ENCODE results near the gene NELFCD. TPM values are rescaled to one million over a fixed set of nuclear protein-coding genes. Genes with fewer than 3 reads are reported as not detected.
"Not testable (repeated sequence)": the region's sequence is repeated elsewhere in the genome, so short reads cannot be mapped to it uniquely, and the experiment has no call there.

The NELFCD gene
- total RNA-seq, 4 donors from 2014 or later: 37.8 to 44.3 (median 40.9) TPM

GRCh38 chr20:58976061-58976730, 4.9 kb upstream of the NELFCD start:
- peaks cover 3 to 5% of the 10 kb centered on the region in 2 donors for H3K4me1 ChIP-seq
- DNase-seq: no peak

GRCh38 chr20:58978351-58979190, 2.5 kb upstream of the NELFCD start:
- intact Hi-C loops (cut with DNase I; ENCODE audit: low total_unique reads) (no loop called here), in situ Hi-C loops (cut with MboI; ENCODE audit: low sequenced_read_pairs in 4 of 4) (loop anchor here in 1 of 4 donors (25.0 kb wide), 1 partner anchor 91 kb away; no protein-coding TSS in a partner anchor)
- Histone ChIP-seq H3K9me3 (no peaks in the 10 kb centered on the region), H3K4me3 (no peak overlapping the region), H3K36me3 (no peaks in the 10 kb centered on the region), H3K27ac (no peak overlapping the region), H3K4me1 (peaks cover 14 to 20% of the 10 kb centered on the region in 2 donors), H3K27me3 (no peaks in the 10 kb centered on the region)
- no peak for TF ChIP-seq CTCF (IDR thresholded peaks at IDR 0.05 in 4 of 5, conservative IDR thresholded peaks at IDR 0.05 in 1 of 5)
- no peak for TF ChIP-seq POLR2A (IDR thresholded peaks at IDR 0.05)
- DNase-seq (no peak), ATAC-seq (no peak)

More at GRCh38 chr20:58976061-58976730, 4.9 kb upstream of the NELFCD start:
- TF ChIP-seq CTCF (IDR thresholded peaks at IDR 0.05 in 4 of 5, conservative IDR thresholded peaks at IDR 0.05 in 1 of 5) (no peak), POLR2A (IDR thresholded peaks at IDR 0.05) (no peak)
- Histone ChIP-seq H3K27ac (no peak overlapping the region), H3K36me3 (no peaks in the 10 kb centered on the region), H3K9me3 (no peaks in the 10 kb centered on the region), H3K4me3 (no peak overlapping the region), H3K27me3 (no peaks in the 10 kb centered on the region)
- no peak for ATAC-seq
- intact Hi-C loops (cut with DNase I; ENCODE audit: low total_unique reads) (no loop called here), in situ Hi-C loops (cut with MboI; ENCODE audit: low sequenced_read_pairs in 4 of 4) (loop anchor here in 1 of 4 donors (25.0 kb wide), 1 partner anchor 89 kb away; no protein-coding TSS in a partner anchor)

GRCh38 chr20:58981628-58982364, 740 bp downstream of the NELFCD start:
- peaks cover 32 to 38% of the 10 kb centered on the region in 2 donors for H3K4me1 ChIP-seq
- no peaks in the 10 kb centered on the region for H3K9me3 ChIP-seq
- peaks cover 0 to 7% of the 10 kb centered on the region in 2 donors for H3K36me3 ChIP-seq
- peak in 1 of 2 donors; percentile 12 for TF ChIP-seq POLR2A (IDR thresholded peaks at IDR 0.05)
- no peak for TF ChIP-seq CTCF (IDR thresholded peaks at IDR 0.05 in 4 of 5, conservative IDR thresholded peaks at IDR 0.05 in 1 of 5)
- DNase-seq: peak in 1 of 2 donors; percentile 55
- ATAC-seq: peak; percentile 44 to 65
- peak overlapping the region; percentile 83 to 92 (median 90) for H3K27ac ChIP-seq
- no peaks in the 10 kb centered on the region for H3K27me3 ChIP-seq
- peak overlapping the region; percentile 90 to 100 (median 95) for H3K4me3 ChIP-seq
- intact Hi-C loops (cut with DNase I; ENCODE audit: low total_unique reads) (loop anchor here (1.0 to 10.0 kb wide), 4 partner anchors 51 to 327 kb away; partner anchors contain the start of genes ATP5F1E and STX16), in situ Hi-C loops (cut with MboI; ENCODE audit: low sequenced_read_pairs in 4 of 4) (loop anchor here (5.0 to 25.0 kb wide), 5 partner anchors 53 to 109 kb away; partner anchors contain the start of gene ATP5F1E (in 2 of the 4))

GRCh38 chr20:58982406-58983114, 1.5 kb downstream of the NELFCD start:
- Histone ChIP-seq H3K27ac (peak overlapping the region; percentile 83 to 92 (median 90)), H3K4me1 (peaks cover 32 to 38% of the 10 kb centered on the region in 2 donors), H3K36me3 (peaks cover 0 to 15% of the 10 kb centered on the region in 2 donors), H3K9me3 (no peaks in the 10 kb centered on the region), H3K27me3 (no peaks in the 10 kb centered on the region), H3K4me3 (peak overlapping the region; percentile 90 to 100 (median 95))
- no peak for ATAC-seq
- no peak for DNase-seq
- in situ Hi-C loops (cut with MboI; ENCODE audit: low sequenced_read_pairs in 4 of 4) (loop anchor here (5.0 to 25.0 kb wide), 5 partner anchors 52 to 110 kb away; partner anchors contain the start of gene ATP5F1E (in 2 of the 4)), intact Hi-C loops (cut with DNase I; ENCODE audit: low total_unique reads) (loop anchor here (10.0 kb wide), 1 partner anchor 328 kb away; the partner anchor contains the start of gene STX16)
- TF ChIP-seq POLR2A (IDR thresholded peaks at IDR 0.05) (no peak), CTCF (IDR thresholded peaks at IDR 0.05 in 4 of 5, conservative IDR thresholded peaks at IDR 0.05 in 1 of 5) (no peak)

GRCh38 chr20:58983115-58983468, 2.0 kb downstream of the NELFCD start:
- DNase-seq: not testable (repeated sequence)
- in situ Hi-C loops (cut with MboI; ENCODE audit: low sequenced_read_pairs in 4 of 4): loop anchor here (5.0 to 25.0 kb wide), 5 partner anchors 52 to 111 kb away; partner anchors contain the start of gene ATP5F1E (in 2 of the 4)
- peaks cover 32 to 38% of the 10 kb centered on the region in 2 donors for H3K4me1 ChIP-seq

More at GRCh38 chr20:58983115-58983468, 2.0 kb downstream of the NELFCD start:
- ATAC-seq, H3K27me3 ChIP-seq, H3K4me3 ChIP-seq, H3K9me3 ChIP-seq: not testable (repeated sequence)
- intact Hi-C loops (cut with DNase I; ENCODE audit: low total_unique reads): loop anchor here (10.0 kb wide), 1 partner anchor 328 kb away; the partner anchor contains the start of gene STX16
- peak overlapping the region in 3 of 4 donors; percentile 83 to 92 (median 88) for H3K27ac ChIP-seq
- peaks cover 0 to 20% of the 10 kb centered on the region in 2 donors for H3K36me3 ChIP-seq
